Lung (tissue), 12 donors: ENCODE data around the gene CYTH2. TPM values are rescaled to one million over a fixed set of nuclear protein-coding genes. Genes with fewer than 3 reads are reported as not detected.

Experiments
- ATAC-seq: fragments of 200-7000 bp; cut with Tn5 transposase; one replicate; pipeline ENCODE4 v1.9.1; 2020; ENCODE audit warnings: moderate number of reproducible peaks; ENCODE audit not compliant: insufficient read depth, low FRiP score
- DNase-seq, 3 donors: peaks; one replicate each; pipeline ENCODE4 v3.0.0-alpha.2; 2013 to 2017
- H3K27ac ChIP-seq, 2 donors: one replicate each; pipeline ENCODE4 v1.5.1; 2013; ENCODE audit warnings: mild to moderate bottlenecking in 2 of 2, moderate library complexity in 2 of 2, control low read depth in 1 of 2, inconsistent platforms in 1 of 2, low read depth in 1 of 2, low read length in 1 of 2
- H3K27me3 ChIP-seq, 3 donors: one replicate each; pipeline ENCODE4 v1.5.1; 2013; ENCODE audit warnings: low read length in 2 of 3; ENCODE audit not compliant: control insufficient read depth in 3 of 3, insufficient read depth in 3 of 3
- H3K36me3 ChIP-seq, 4 donors: one replicate each; pipeline ENCODE4 v1.5.1; 2013; ENCODE audit warnings: low read length in 4 of 4, mild to moderate bottlenecking in 1 of 4, moderate library complexity in 1 of 4; ENCODE audit not compliant: control insufficient read depth in 4 of 4, insufficient read depth in 4 of 4
- H3K4me1 ChIP-seq, 5 donors: one replicate each; pipeline ENCODE4 v1.5.1; 2013; ENCODE audit warnings: low read length in 5 of 5, mild to moderate bottlenecking in 2 of 5, moderate library complexity in 1 of 5; ENCODE audit not compliant: control insufficient read depth in 5 of 5, insufficient read depth in 5 of 5
- H3K4me3 ChIP-seq: one replicate; pipeline ENCODE4 v1.5.1; 2013; ENCODE audit warnings: mild to moderate bottlenecking, control low read depth, moderate library complexity
- H3K9ac ChIP-seq, 2 donors: one replicate each; pipeline ENCODE4 v1.5.1; 2013; ENCODE audit warnings: low read length in 2 of 2, control low read depth in 1 of 2; ENCODE audit not compliant: insufficient read depth in 1 of 2
- H3K9me3 ChIP-seq, 4 donors: one replicate each; pipeline ENCODE4 v1.5.1; 2013; ENCODE audit warnings: low read length in 3 of 4, mild to moderate bottlenecking in 1 of 4, moderate library complexity in 1 of 4; ENCODE audit not compliant: control insufficient read depth in 4 of 4, insufficient read depth in 3 of 4
- CTCF ChIP-seq: IDR thresholded peaks from 2 replicates; pipeline ENCODE4 v1.5.1; 2012; ENCODE audit warnings: mild to moderate bottlenecking; ENCODE audit errors: control extremely low read depth, extremely low read depth
- WGBS, 2 donors: extraction: QIAGEN DNeasy Blood & Tissue Kit; methylation state at CpG; one replicate each; pipeline ENCODE4 v1.1.7; 2013; 5-methylcytosine and 5-hydroxymethylcytosine counted together
- polyA plus RNA-seq, 2 donors: library from polyadenylated mRNA; stranded (reverse); fragments of 200-250 nt; gene quantifications; one replicate each; pipeline ENCODE4 v1.2.1, GENCODE V29; 2013
- total RNA-seq, 2 donors: library from RNA; depleted of rRNA in 1 of 2; stranded (reverse); fragments of >200 nt in 1 of 2; gene quantifications; one replicate each; pipeline ENCODE4 v1.2.1, GENCODE V29; 2014 to 2021
- donor health status: control.
- donor health status: control.
- donor health status: Bipolar disorder and iron deficiency.
- donor health status: healthy.
- donor health status: DM: yes; HTN: yes; CAD: no.

CYTH2 gene
- total and polyA plus RNA-seq, 4 donors: 44.1 to 72.5 (median 49.2) TPM

GRCh38 chr19:48511321-48511731 lies 42.2 kb downstream of the CYTH2 start:
- no peak for DNase-seq
- TF ChIP-seq CTCF: no peak
- H3K36me3 ChIP-seq: no peaks in the 10 kb centered on the region
- ATAC-seq: no peak
- peaks cover 0 to 27% (median 21%) of the 10 kb centered on the region in 3 donors for H3K27me3 ChIP-seq
- WGBS, 2 donors: 1 to 3% methylated on average over 21 to 32 of the region's 32 CpGs
- no peak overlapping the region for H3K27ac ChIP-seq
- H3K4me1 ChIP-seq: peaks cover 0 to 10% (median 0%) of the 10 kb centered on the region in 5 donors
- peaks cover 0 to 5% (median 0%) of the 10 kb centered on the region in 4 donors for H3K9me3 ChIP-seq
- no peak overlapping the region for H3K9ac ChIP-seq
- no peak overlapping the region for H3K4me3 ChIP-seq

- no peak within 1 kb of the TSS for H3K4me3 ChIP-seq
- 11 to 12% methylated on average over 31 to 32 of the region's 32 CpGs for WGBS, 2 donors
- no peaks in the 10 kb centered on the region for H3K36me3 ChIP-seq
- peaks cover 0 to 5% (median 0%) of the 10 kb centered on the region in 4 donors for H3K9me3 ChIP-seq
- ATAC-seq: no peak
- no peak within 1 kb of the TSS for H3K27ac ChIP-seq
- H3K27me3 ChIP-seq: peaks cover 0 to 27% (median 21%) of the 10 kb centered on the region in 3 donors
- no peak within 1 kb of the TSS for H3K9ac ChIP-seq
- DNase-seq: no peak
- no peak for TF ChIP-seq CTCF
- H3K4me1 ChIP-seq: peaks cover 0 to 10% (median 0%) of the 10 kb centered on the region in 5 donors
These were observed 42.8 kb downstream of the CYTH2 start, which contains the start of gene LMTK3 for GRCh38 chr19:48511800-48512503. TSS of gene LMTK3 (minus strand) at chr19:48511835. CDS start at chr19:48511576, 259 bp downstream.

GRCh38 chr19:48512504-48513288 lies 43.5 kb downstream of the CYTH2 start:
- DNase-seq (no peak), ATAC-seq (no peak)
- H3K9me3 ChIP-seq: peaks cover 0 to 5% (median 0%) of the 10 kb centered on the region in 4 donors
- no peak overlapping the region for H3K4me3 ChIP-seq
- WGBS, 2 donors: 29 to 35% methylated on average over 19 of the region's 19 CpGs
- no peak for TF ChIP-seq CTCF
- H3K4me1 ChIP-seq: peaks cover 0 to 10% (median 0%) of the 10 kb centered on the region in 5 donors
- no peak overlapping the region for H3K27ac ChIP-seq
- peaks cover 0 to 27% (median 21%) of the 10 kb centered on the region in 3 donors for H3K27me3 ChIP-seq
- no peaks in the 10 kb centered on the region for H3K36me3 ChIP-seq
- no peak overlapping the region for H3K9ac ChIP-seq
